B cell (primary cell): Measurements from ENCODE around the gene WAC. TPM values are rescaled to one million over a fixed set of nuclear protein-coding genes. Genes with fewer than 3 reads are reported as not detected.

Source experiments
- ATAC-seq: fragments of 200-7000 bp; cut with Tn5 transposase; one replicate; pipeline ENCODE4 v1.10.0; 2021; ENCODE audit warnings: low read depth, mild to moderate bottlenecking, moderate number of reproducible peaks, moderate library complexity
- CTCF ChIA-PET: fragments of 350-600 bp; sonication (Branson Sonifier 250); formaldehyde crosslinking; loops from one replicate; lab custom pipeline; 2021; ENCODE audit warnings: antibody characterized with exemption, inconsistent platforms; lab: Charles Lee
- POLR2A ChIA-PET: fragments of 350-600 bp; sonication (Branson Sonifier 250); formaldehyde crosslinking; loops from one replicate; lab custom pipeline; 2021; ENCODE audit warnings: antibody characterized with exemption; lab: Charles Lee
- DNase-seq: peaks from one replicate; pipeline ENCODE4 v3.0.0; 2013
- H2AFZ ChIP-seq: 2 replicates; pipeline ENCODE4 v1.6.1; 2012; ENCODE audit warnings: mild to moderate bottlenecking, low read depth, low read length; ENCODE audit not compliant: insufficient read depth, poor library complexity, severe bottlenecking
- H3K27ac ChIP-seq, 2 donors: 1 replicate in 1 of 2; 2 replicates in 1 of 2; pipeline ENCODE4 v1.5.1; 2012 to 2013; ENCODE audit warnings: low read length in 2 of 2, mild to moderate bottlenecking in 2 of 2, moderate library complexity in 1 of 2
- H3K27me3 ChIP-seq, 4 experiments: fragments of 200-600 bp in 1 of 4; sonication (generic) in 1 of 4; replicated peaks in 1 of 4; 1 replicate in 2 of 4; 2 replicates in 2 of 4; pipeline versions ENCODE4 v1.6.1 to v1.7.0; 2013 to 2016; ENCODE audit warnings: low read length in 3 of 4, mild to moderate bottlenecking in 2 of 4, mixed read lengths in 1 of 4, moderate library complexity in 1 of 4; ENCODE audit not compliant: insufficient read depth in 4 of 4, control insufficient read depth in 3 of 4; ENCODE audit errors: control extremely low read depth in 1 of 4
- H3K36me3 ChIP-seq, 2 experiments: replicated peaks in 1 of 2; 1 replicate in 1 of 2; 2 replicates in 1 of 2; pipeline versions ENCODE4 v1.6.1 to v1.7.1; 2013; ENCODE audit warnings: low read length in 1 of 2; ENCODE audit not compliant: insufficient read depth in 2 of 2, control insufficient read depth in 1 of 2; ENCODE audit errors: control extremely low read depth in 1 of 2, extremely low read depth in 1 of 2
- H3K4me1 ChIP-seq, 2 donors: fragments of 200-600 bp in 1 of 2; sonication (generic) in 1 of 2; 1 replicate in 1 of 2; 2 replicates in 1 of 2; pipeline versions ENCODE4 v1.5.1 to v1.6.1; 2013 to 2017; ENCODE audit warnings: low read length in 2 of 2; ENCODE audit not compliant: control insufficient read depth in 2 of 2, insufficient read depth in 2 of 2
- H3K4me2 ChIP-seq: replicated peaks from 2 replicates; pipeline ENCODE3; 2012; ENCODE audit warnings: mild to moderate bottlenecking, low read depth, low read length; ENCODE audit not compliant: poor library complexity, severe bottlenecking
- H3K4me3 ChIP-seq, 5 experiments: fragments of 200-600 bp in 1 of 5; sonication (generic) in 1 of 5; 1 replicate in 3 of 5; 2 replicates in 2 of 5; pipeline versions ENCODE4 v1.5.1 to v1.7.0; 2011 to 2016; ENCODE audit warnings: low read length in 4 of 5, mild to moderate bottlenecking in 4 of 5, low read depth in 2 of 5, control low read depth in 1 of 5, moderate library complexity in 1 of 5; ENCODE audit not compliant: insufficient read depth in 1 of 5; ENCODE audit errors: control extremely low read depth in 1 of 5, extremely low read depth in 1 of 5
- H3K79me2 ChIP-seq: fragments of 200-600 bp; sonication (generic); one replicate; pipeline ENCODE4 v1.6.0; 2016; ENCODE audit warnings: low read length; ENCODE audit not compliant: control insufficient read depth, insufficient read depth
- H3K9ac ChIP-seq: fragments of 200-600 bp; sonication (generic); 2 replicates; pipeline ENCODE4 v1.6.1; 2017; ENCODE audit warnings: mild to moderate bottlenecking, low read length, moderate library complexity
- H3K9me3 ChIP-seq, 3 donors: one replicate each; pipeline versions ENCODE4 v1.6.1 to v1.7.1; 2013; ENCODE audit warnings: low read length in 2 of 3; ENCODE audit not compliant: control insufficient read depth in 2 of 3, insufficient read depth in 1 of 3; ENCODE audit errors: control extremely low read depth in 1 of 3
- H4K20me1 ChIP-seq: 2 replicates; pipeline ENCODE4 v1.6.0; 2012; ENCODE audit warnings: mild to moderate bottlenecking, low read length; ENCODE audit not compliant: insufficient read depth, control insufficient read depth, poor library complexity, severe bottlenecking
- H3K27ac Mint-ChIP-seq: one replicate; pipeline ENCODE4 v1.8.0; 2021; ENCODE audit warnings: mixed read lengths
- H3K27me3 Mint-ChIP-seq: one replicate; pipeline ENCODE4 v1.8.0; 2021; ENCODE audit warnings: mixed read lengths
- H3K4me1 Mint-ChIP-seq: one replicate; pipeline ENCODE4 v1.8.0; 2021; ENCODE audit warnings: mixed read lengths
- H3K4me3 Mint-ChIP-seq: one replicate; pipeline ENCODE4 v1.8.0; 2021; ENCODE audit warnings: mixed read lengths
- H3K9me3 Mint-ChIP-seq: one replicate; pipeline ENCODE4 v1.8.0; 2022; ENCODE audit warnings: mixed read lengths; ENCODE audit not compliant: insufficient read depth
- CTCF ChIP-seq: fragments of 200-600 bp; IDR thresholded peaks from one replicate; pipeline ENCODE4 v1.8.0; 2022; ENCODE audit warnings: antibody characterized with exemption, mild to moderate bottlenecking
- EZH2 ChIP-seq: IDR thresholded peaks from 2 replicates; pipeline ENCODE4 v1.6.1; 2012; ENCODE audit warnings: borderline replicate concordance, low read depth, mild to moderate bottlenecking, moderate library complexity, low read length; ENCODE audit not compliant: insufficient read depth, poor library complexity, severe bottlenecking
- WGBS: methylation state at CpG from one replicate; pipeline ENCODE4 v1.1.5; 2013; ENCODE audit warnings: missing lambda C conversion rate; ENCODE audit not compliant: insufficient coverage; 5-methylcytosine and 5-hydroxymethylcytosine counted together
- intact Hi-C: fragments of 100-400 bp; cut with micrococcal nuclease; formaldehyde crosslinking; loops from one replicate; pipeline ENCODE4 v1.10.0; 2022
- polyA plus RNA-seq: library from polyadenylated mRNA; depleted of rRNA; stranded (reverse); fragments of >200 nt; gene quantifications from 2 replicates; pipeline ENCODE4 v1.2.3, GENCODE V29; 2012
- total RNA-seq, 2 donors: library from RNA; stranded (reverse); fragments of 120-200 nt in 1 of 2; gene quantifications; 1 replicate in 1 of 2; 2 replicates in 1 of 2; pipeline versions ENCODE4 v1.2.3 to v1.2.4, GENCODE V29; 2013 to 2022

Gene WAC
- total and polyA plus RNA-seq, 2 donors (not counting 1 experiment from before 2014, with no cell fraction given), result 77.4 to 196 TPM

GRCh38 chr10:28556142-28556541 is 23.2 kb downstream of the WAC start:
- H3K9me3 ChIP-seq, result no peaks in the 10 kb centered on the region
- H3K9me3 Mint-ChIP-seq, result no peaks in the 10 kb centered on the region
- intact Hi-C loops, result no loop called here
- peaks cover 67% of the 10 kb centered on the region for H3K4me1 Mint-ChIP-seq
- H3K9ac ChIP-seq, result no peak overlapping the region
- no peaks in the 10 kb centered on the region for H3K27me3 Mint-ChIP-seq
- no peaks in the 10 kb centered on the region for H3K27me3 ChIP-seq
- no peak overlapping the region for H3K4me3 Mint-ChIP-seq
- ChIA-PET POLR2A (no interaction called here), CTCF (interaction anchor here (0.9 kb wide), 1 partner anchor 19 kb away, joined by 5 read pairs; no protein-coding TSS in a partner anchor)
- no peak overlapping the region for H3K27ac Mint-ChIP-seq
- DNase-seq (no peak), ATAC-seq (no peak)
- peaks cover 100% of the 10 kb centered on the region for H3K79me2 ChIP-seq
- peaks cover 98% of the 10 kb centered on the region for H4K20me1 ChIP-seq
- H3K36me3 ChIP-seq, result peaks cover 17 to 54% of the 10 kb centered on the region in 2 experiments
- TF ChIP-seq EZH2 (no peak), CTCF (no peak)
- no peak overlapping the region for H2AFZ ChIP-seq
- H3K27ac ChIP-seq, result no peak overlapping the region
- H3K4me3 ChIP-seq, result no peak overlapping the region
- WGBS, result no CpG with 5 or more reads among the region's 2 CpGs
- peaks cover 15 to 36% of the 10 kb centered on the region in 2 donors for H3K4me1 ChIP-seq
- no peak overlapping the region for H3K4me2 ChIP-seq

GRCh38 chr10:28558186-28558585 is 25.3 kb downstream of the WAC start:
- Mint-ChIP-seq H3K4me3 (no peak overlapping the region), H3K27ac (no peak overlapping the region), H3K27me3 (no peaks in the 10 kb centered on the region), H3K9me3 (no peaks in the 10 kb centered on the region), H3K4me1 (peaks cover 63% of the 10 kb centered on the region)
- no peak for DNase-seq
- Histone ChIP-seq H3K4me1 (peaks cover 15 to 27% of the 10 kb centered on the region in 2 donors), H3K36me3 (peaks cover 19 to 54% of the 10 kb centered on the region in 2 experiments), H4K20me1 (peaks cover 97% of the 10 kb centered on the region), H3K4me2 (no peak overlapping the region), H3K79me2 (peaks cover 100% of the 10 kb centered on the region), H2AFZ (no peak overlapping the region), H3K27ac (no peak overlapping the region), H3K9ac (no peak overlapping the region), H3K9me3 (no peaks in the 10 kb centered on the region), H3K27me3 (no peaks in the 10 kb centered on the region), H3K4me3 (no peak overlapping the region)
- intact Hi-C loops, result no loop called here
- WGBS, result 100% methylated on average over 1 of the region's 3 CpGs
- ChIA-PET POLR2A (no interaction called here), CTCF (no interaction called here)
- no peak for TF ChIP-seq CTCF
- TF ChIP-seq EZH2, result no peak
- ATAC-seq, result no peak
